B cell (primary cell): ENCODE data around the gene EIF4G2. TPM values are rescaled to one million over a fixed set of nuclear protein-coding genes. Genes with fewer than 3 reads are reported as not detected.

ENCODE experiments used
- ATAC-seq: fragments of 200-7000 bp; cut with Tn5 transposase; one replicate; pipeline ENCODE4 v1.10.0; 2021; ENCODE audit warnings: low read depth, mild to moderate bottlenecking, moderate number of reproducible peaks, moderate library complexity
- CTCF ChIA-PET: fragments of 350-600 bp; sonication (Branson Sonifier 250); formaldehyde crosslinking; loops from one replicate; lab custom pipeline; 2021; ENCODE audit warnings: antibody characterized with exemption, inconsistent platforms; lab: Charles Lee
- POLR2A ChIA-PET: fragments of 350-600 bp; sonication (Branson Sonifier 250); formaldehyde crosslinking; loops from one replicate; lab custom pipeline; 2021; ENCODE audit warnings: antibody characterized with exemption; lab: Charles Lee
- DNase-seq: peaks from one replicate; pipeline ENCODE4 v3.0.0; 2013
- H2AFZ ChIP-seq: 2 replicates; pipeline ENCODE4 v1.6.1; 2012; ENCODE audit warnings: mild to moderate bottlenecking, low read depth, low read length; ENCODE audit not compliant: insufficient read depth, poor library complexity, severe bottlenecking
- H3K27ac ChIP-seq, 2 donors: 1 replicate in 1 of 2; 2 replicates in 1 of 2; pipeline ENCODE4 v1.5.1; 2012 to 2013; ENCODE audit warnings: low read length in 2 of 2, mild to moderate bottlenecking in 2 of 2, moderate library complexity in 1 of 2
- H3K27me3 ChIP-seq, 4 experiments: fragments of 200-600 bp in 1 of 4; sonication (generic) in 1 of 4; replicated peaks in 1 of 4; 1 replicate in 2 of 4; 2 replicates in 2 of 4; pipeline versions ENCODE4 v1.6.1 to v1.7.0; 2013 to 2016; ENCODE audit warnings: low read length in 3 of 4, mild to moderate bottlenecking in 2 of 4, mixed read lengths in 1 of 4, moderate library complexity in 1 of 4; ENCODE audit not compliant: insufficient read depth in 4 of 4, control insufficient read depth in 3 of 4; ENCODE audit errors: control extremely low read depth in 1 of 4
- H3K36me3 ChIP-seq, 2 experiments: replicated peaks in 1 of 2; 1 replicate in 1 of 2; 2 replicates in 1 of 2; pipeline versions ENCODE4 v1.6.1 to v1.7.1; 2013; ENCODE audit warnings: low read length in 1 of 2; ENCODE audit not compliant: insufficient read depth in 2 of 2, control insufficient read depth in 1 of 2; ENCODE audit errors: control extremely low read depth in 1 of 2, extremely low read depth in 1 of 2
- H3K4me1 ChIP-seq, 2 donors: fragments of 200-600 bp in 1 of 2; sonication (generic) in 1 of 2; 1 replicate in 1 of 2; 2 replicates in 1 of 2; pipeline versions ENCODE4 v1.5.1 to v1.6.1; 2013 to 2017; ENCODE audit warnings: low read length in 2 of 2; ENCODE audit not compliant: control insufficient read depth in 2 of 2, insufficient read depth in 2 of 2
- H3K4me2 ChIP-seq: replicated peaks from 2 replicates; pipeline ENCODE3; 2012; ENCODE audit warnings: mild to moderate bottlenecking, low read depth, low read length; ENCODE audit not compliant: poor library complexity, severe bottlenecking
- H3K4me3 ChIP-seq, 5 experiments: fragments of 200-600 bp in 1 of 5; sonication (generic) in 1 of 5; 1 replicate in 3 of 5; 2 replicates in 2 of 5; pipeline versions ENCODE4 v1.5.1 to v1.7.0; 2011 to 2016; ENCODE audit warnings: low read length in 4 of 5, mild to moderate bottlenecking in 4 of 5, low read depth in 2 of 5, control low read depth in 1 of 5, moderate library complexity in 1 of 5; ENCODE audit not compliant: insufficient read depth in 1 of 5; ENCODE audit errors: control extremely low read depth in 1 of 5, extremely low read depth in 1 of 5
- H3K79me2 ChIP-seq: fragments of 200-600 bp; sonication (generic); one replicate; pipeline ENCODE4 v1.6.0; 2016; ENCODE audit warnings: low read length; ENCODE audit not compliant: control insufficient read depth, insufficient read depth
- H3K9ac ChIP-seq: fragments of 200-600 bp; sonication (generic); 2 replicates; pipeline ENCODE4 v1.6.1; 2017; ENCODE audit warnings: mild to moderate bottlenecking, low read length, moderate library complexity
- H3K9me3 ChIP-seq, 3 donors: one replicate each; pipeline versions ENCODE4 v1.6.1 to v1.7.1; 2013; ENCODE audit warnings: low read length in 2 of 3; ENCODE audit not compliant: control insufficient read depth in 2 of 3, insufficient read depth in 1 of 3; ENCODE audit errors: control extremely low read depth in 1 of 3
- H4K20me1 ChIP-seq: 2 replicates; pipeline ENCODE4 v1.6.0; 2012; ENCODE audit warnings: mild to moderate bottlenecking, low read length; ENCODE audit not compliant: insufficient read depth, control insufficient read depth, poor library complexity, severe bottlenecking
- H3K27ac Mint-ChIP-seq: one replicate; pipeline ENCODE4 v1.8.0; 2021; ENCODE audit warnings: mixed read lengths
- H3K27me3 Mint-ChIP-seq: one replicate; pipeline ENCODE4 v1.8.0; 2021; ENCODE audit warnings: mixed read lengths
- H3K4me1 Mint-ChIP-seq: one replicate; pipeline ENCODE4 v1.8.0; 2021; ENCODE audit warnings: mixed read lengths
- H3K4me3 Mint-ChIP-seq: one replicate; pipeline ENCODE4 v1.8.0; 2021; ENCODE audit warnings: mixed read lengths
- H3K9me3 Mint-ChIP-seq: one replicate; pipeline ENCODE4 v1.8.0; 2022; ENCODE audit warnings: mixed read lengths; ENCODE audit not compliant: insufficient read depth
- EZH2 ChIP-seq: IDR thresholded peaks from 2 replicates; pipeline ENCODE4 v1.6.1; 2012; ENCODE audit warnings: borderline replicate concordance, low read depth, mild to moderate bottlenecking, moderate library complexity, low read length; ENCODE audit not compliant: insufficient read depth, poor library complexity, severe bottlenecking
- WGBS: methylation state at CpG from one replicate; pipeline ENCODE4 v1.1.5; 2013; ENCODE audit warnings: missing lambda C conversion rate; ENCODE audit not compliant: insufficient coverage; 5-methylcytosine and 5-hydroxymethylcytosine counted together
- intact Hi-C: fragments of 100-400 bp; cut with micrococcal nuclease; formaldehyde crosslinking; loops from one replicate; pipeline ENCODE4 v1.10.0; 2022
- polyA plus RNA-seq: library from polyadenylated mRNA; depleted of rRNA; stranded (reverse); fragments of >200 nt; gene quantifications from 2 replicates; pipeline ENCODE4 v1.2.3, GENCODE V29; 2012
- total RNA-seq, 2 donors: library from RNA; stranded (reverse); fragments of 120-200 nt in 1 of 2; gene quantifications; 1 replicate in 1 of 2; 2 replicates in 1 of 2; pipeline versions ENCODE4 v1.2.3 to v1.2.4, GENCODE V29; 2013 to 2022
- TF ChIP-seq, protein P1 (sequence below): fragments of 200-600 bp; IDR thresholded peaks from one replicate; pipeline ENCODE4 v1.8.0; 2022; ENCODE audit warnings: antibody characterized with exemption, mild to moderate bottlenecking

Gene EIF4G2
- total and polyA plus RNA-seq, 2 donors (not counting 1 experiment from before 2014, with no cell fraction given): 275 to 592 TPM

DNA sequence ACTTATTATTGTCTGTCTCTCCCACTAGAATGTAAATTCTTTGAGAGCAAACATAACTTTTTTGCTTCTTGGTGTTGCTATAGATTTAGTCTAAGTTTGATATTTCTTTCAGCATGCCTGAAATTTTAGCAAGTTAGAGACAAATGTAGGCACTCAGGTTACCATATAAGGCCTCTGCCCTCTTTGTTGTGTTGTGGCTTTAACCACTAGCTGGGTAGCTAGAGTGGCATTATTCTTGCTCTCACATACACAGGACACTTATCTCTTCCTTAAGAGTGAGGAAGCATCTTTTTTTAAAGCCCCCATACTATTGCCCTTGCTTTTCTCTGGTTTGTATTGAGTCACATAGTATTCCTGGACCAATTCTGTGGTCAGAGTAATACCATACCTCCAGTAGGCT is 37.9 kb upstream of the EIF4G2 start:
- H3K27me3 ChIP-seq: no peaks in the 10 kb centered on the region
- ATAC-seq (no peak), DNase-seq (no peak)
- no peaks in the 10 kb centered on the region for H3K9me3 Mint-ChIP-seq
- H3K27me3 Mint-ChIP-seq: no peaks in the 10 kb centered on the region
- TF ChIP-seq, protein P1, sequence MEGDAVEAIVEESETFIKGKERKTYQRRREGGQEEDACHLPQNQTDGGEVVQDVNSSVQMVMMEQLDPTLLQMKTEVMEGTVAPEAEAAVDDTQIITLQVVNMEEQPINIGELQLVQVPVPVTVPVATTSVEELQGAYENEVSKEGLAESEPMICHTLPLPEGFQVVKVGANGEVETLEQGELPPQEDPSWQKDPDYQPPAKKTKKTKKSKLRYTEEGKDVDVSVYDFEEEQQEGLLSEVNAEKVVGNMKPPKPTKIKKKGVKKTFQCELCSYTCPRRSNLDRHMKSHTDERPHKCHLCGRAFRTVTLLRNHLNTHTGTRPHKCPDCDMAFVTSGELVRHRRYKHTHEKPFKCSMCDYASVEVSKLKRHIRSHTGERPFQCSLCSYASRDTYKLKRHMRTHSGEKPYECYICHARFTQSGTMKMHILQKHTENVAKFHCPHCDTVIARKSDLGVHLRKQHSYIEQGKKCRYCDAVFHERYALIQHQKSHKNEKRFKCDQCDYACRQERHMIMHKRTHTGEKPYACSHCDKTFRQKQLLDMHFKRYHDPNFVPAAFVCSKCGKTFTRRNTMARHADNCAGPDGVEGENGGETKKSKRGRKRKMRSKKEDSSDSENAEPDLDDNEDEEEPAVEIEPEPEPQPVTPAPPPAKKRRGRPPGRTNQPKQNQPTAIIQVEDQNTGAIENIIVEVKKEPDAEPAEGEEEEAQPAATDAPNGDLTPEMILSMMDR: no peak
- TF ChIP-seq EZH2: no peak
- no peak overlapping the region for H3K4me3 ChIP-seq
- no peak overlapping the region for H3K4me2 ChIP-seq
- no peak overlapping the region for H3K27ac Mint-ChIP-seq
- ChIA-PET CTCF (interaction anchor here (1.1 kb wide), 1 partner anchor 32 kb away, joined by 4 read pairs; no protein-coding TSS in a partner anchor), POLR2A (interaction anchor here (3.8 kb wide), 1 partner anchor 38 kb away, joined by 16 read pairs; the partner anchor contains the start of gene EIF4G2)
- H3K4me1 ChIP-seq: no peaks in the 10 kb centered on the region
- H2AFZ ChIP-seq: no peak overlapping the region
- H3K9ac ChIP-seq: no peak overlapping the region
- no peak overlapping the region for H3K4me3 Mint-ChIP-seq
- H3K36me3 ChIP-seq: peaks cover 0 to under 1% of the 10 kb centered on the region in 2 experiments
- peaks cover 44% of the 10 kb centered on the region for H3K79me2 ChIP-seq
- no peaks in the 10 kb centered on the region for H3K9me3 ChIP-seq
- H3K27ac ChIP-seq: peak overlapping the region in 1 of 2 donors; percentile 26
- intact Hi-C loops: no loop called here
- peaks cover 1% of the 10 kb centered on the region for H3K4me1 Mint-ChIP-seq
- no peaks in the 10 kb centered on the region for H4K20me1 ChIP-seq

DNA sequence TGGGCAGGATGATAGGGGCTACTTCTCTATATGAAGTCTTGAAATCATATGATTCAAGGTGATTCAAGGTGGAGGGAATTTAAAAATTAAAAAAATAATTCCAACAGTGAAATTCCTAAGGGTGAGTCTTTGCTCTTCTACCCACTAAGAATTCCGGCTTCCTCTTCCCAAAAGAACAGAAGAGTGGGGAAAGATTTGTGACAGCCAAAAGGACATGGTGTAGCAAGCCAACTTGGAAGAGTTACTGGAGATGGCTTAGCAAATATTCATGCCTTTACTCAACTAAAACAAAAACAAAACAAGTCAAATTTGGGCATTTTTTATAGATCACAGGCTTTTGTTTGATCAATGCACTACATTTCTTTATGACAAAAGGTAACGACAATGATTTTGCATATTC is 36.9 kb upstream of the EIF4G2 start:
- Mint-ChIP-seq H3K4me1 (peaks cover 11% of the 10 kb centered on the region), H3K4me3 (no peak overlapping the region), H3K9me3 (no peaks in the 10 kb centered on the region), H3K27me3 (no peaks in the 10 kb centered on the region), H3K27ac (no peak overlapping the region)
- POLR2A ChIA-PET: no interaction called here
- TF ChIP-seq, protein P1: no peak
- no peak for TF ChIP-seq EZH2
- H3K27me3 ChIP-seq: no peaks in the 10 kb centered on the region
- H3K4me1 ChIP-seq: peaks cover 7 to 8% of the 10 kb centered on the region in 2 donors
- peaks cover 47% of the 10 kb centered on the region for H3K79me2 ChIP-seq
- intact Hi-C loops: no loop called here
- no peak overlapping the region for H3K9ac ChIP-seq
- no peak overlapping the region for H3K27ac ChIP-seq
- H4K20me1 ChIP-seq: no peaks in the 10 kb centered on the region
- ATAC-seq (no peak), DNase-seq (no peak)
- no peaks in the 10 kb centered on the region for H3K36me3 ChIP-seq
- H3K9me3 ChIP-seq: no peaks in the 10 kb centered on the region
- CTCF ChIA-PET: interaction anchor here (1.0 kb wide), 1 partner anchor 53 kb away, joined by 4 read pairs; no protein-coding TSS in a partner anchor
- no peak overlapping the region for H3K4me3 ChIP-seq
- no CpG with 5 or more reads among the region's 2 CpGs for WGBS
- H3K4me2 ChIP-seq: no peak overlapping the region
- H2AFZ ChIP-seq: no peak overlapping the region
